Measurements from ENCODE around the gene MS4A1.
"Not testable (repeated sequence)": the region's sequence is repeated elsewhere in the genome, so short reads cannot be mapped to it uniquely, and the experiment has no call there.

Gene MS4A1

DNA sequence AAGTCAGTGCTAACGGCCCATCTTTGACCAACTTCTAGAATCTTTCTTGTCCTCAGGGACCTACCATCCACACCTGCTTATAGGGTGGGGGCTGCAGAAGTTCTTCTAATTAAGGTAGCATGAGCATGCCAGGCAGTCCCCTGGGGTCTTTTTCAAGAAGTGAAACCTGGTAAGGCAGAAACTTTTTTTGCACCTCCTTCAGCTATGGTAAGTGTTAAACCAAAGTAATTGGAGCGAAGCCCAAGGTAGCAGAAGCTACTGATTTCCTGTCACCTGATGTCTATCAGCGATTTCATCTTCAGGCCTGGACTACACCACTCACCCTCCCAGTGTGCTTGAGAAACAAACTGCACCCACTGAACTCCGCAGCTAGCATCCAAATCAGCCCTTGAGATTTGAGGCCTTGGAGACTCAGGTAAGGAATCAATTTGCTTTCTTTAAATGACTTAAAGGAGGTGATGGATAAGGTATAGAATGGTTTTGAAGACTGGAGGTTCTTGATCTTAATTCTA, at the start of gene MS4A1:
MS4A1 (plus strand) TSS at position 317 of the 512 bp plus-strand sequence. CDS start 6,528 bp downstream, outside the sequence.
- DNase-seq = no peak

GRCh38 chr11:60420015-60420414, 35.6 kb upstream of the MS4A1 start:
- DNase-seq = no peak

- no peak for DNase-seq
These were observed 33.0 kb upstream of the MS4A1 start for GRCh38 chr11:60422609-60423008.

DNA sequence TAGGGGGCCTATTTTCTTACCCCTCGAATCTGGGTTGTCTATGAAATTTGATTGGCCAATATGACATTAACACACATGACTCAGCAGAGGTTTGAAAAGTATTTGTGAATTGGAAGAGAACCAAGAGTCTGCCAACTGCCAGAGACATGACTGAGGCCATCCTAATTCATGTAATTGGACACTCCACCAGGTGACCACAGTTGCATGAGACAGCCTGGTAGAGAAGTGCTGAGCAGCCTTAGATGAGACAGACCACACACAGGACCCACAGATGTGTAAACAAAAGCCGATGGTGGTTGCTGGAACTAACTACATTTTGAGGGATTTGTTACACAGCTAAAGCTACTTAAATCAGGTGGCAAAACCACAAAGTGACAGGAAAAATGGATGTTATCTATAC, 27.1 kb upstream of the MS4A1 start:
- DNase-seq = no peak

- no peak for DNase-seq
These were observed 26.4 kb upstream of the MS4A1 start, which contains the start of gene MS4A5 for GRCh38 chr11:60429272-60429671. TSS of gene MS4A5 (plus strand) at chr11:60429572. CDS start at chr11:60429675, 103 bp downstream.

- DNase-seq = no peak
These were observed 24.4 kb upstream of the MS4A1 start for GRCh38 chr11:60431251-60431650.

DNA sequence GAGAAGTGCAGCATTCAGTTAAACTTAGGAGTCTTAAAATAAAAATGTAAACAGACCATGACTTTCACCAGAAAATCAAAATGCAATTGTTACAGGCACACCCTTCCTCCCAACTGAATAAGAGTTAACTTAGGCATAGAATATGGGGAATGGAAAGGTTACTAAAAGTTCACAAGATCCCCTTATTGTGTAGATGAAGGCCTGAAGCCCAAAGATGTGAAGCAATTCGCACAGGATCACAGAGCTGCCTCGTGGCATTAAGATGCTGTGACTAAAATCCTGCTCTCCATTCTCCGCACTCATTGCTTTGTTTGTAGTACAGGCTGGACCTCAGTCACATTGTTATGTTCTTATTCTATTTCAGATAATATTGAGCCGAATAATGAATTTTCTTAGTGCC, 22.2 kb upstream of the MS4A1 start:
- DNase-seq = no peak

GRCh38 chr11:60447070-60447469, 8.6 kb upstream of the MS4A1 start:
- no peak for DNase-seq

GRCh38 chr11:60447846-60448245, 7.8 kb upstream of the MS4A1 start:
- no peak for DNase-seq

GRCh38 chr11:60451185-60451584, 4.5 kb upstream of the MS4A1 start:
- not testable (repeated sequence) for DNase-seq

- DNase-seq = no peak
These were observed 1.4 kb upstream of the MS4A1 start for GRCh38 chr11:60454212-60454611.

DNA sequence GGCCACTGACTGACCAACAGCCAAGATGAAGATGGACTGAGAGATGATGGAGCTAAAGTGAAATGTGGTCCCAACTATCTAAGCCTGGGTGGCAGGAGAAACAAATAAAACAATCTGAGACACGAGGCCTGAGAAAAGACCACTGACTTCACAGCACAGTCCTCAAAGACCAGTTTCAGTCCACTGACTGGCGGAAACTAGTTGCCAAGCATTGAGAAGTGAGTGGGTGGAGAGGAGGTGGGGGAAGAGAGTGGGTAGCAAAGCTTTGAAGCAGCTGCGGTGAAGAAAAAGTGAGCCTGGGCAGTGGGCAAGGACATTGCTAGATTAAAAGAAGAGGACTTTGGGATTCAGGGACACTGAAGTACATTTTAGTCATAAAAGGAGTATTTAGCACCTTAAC, 1.9 kb downstream of the MS4A1 start:
- no peak for DNase-seq

DNA sequence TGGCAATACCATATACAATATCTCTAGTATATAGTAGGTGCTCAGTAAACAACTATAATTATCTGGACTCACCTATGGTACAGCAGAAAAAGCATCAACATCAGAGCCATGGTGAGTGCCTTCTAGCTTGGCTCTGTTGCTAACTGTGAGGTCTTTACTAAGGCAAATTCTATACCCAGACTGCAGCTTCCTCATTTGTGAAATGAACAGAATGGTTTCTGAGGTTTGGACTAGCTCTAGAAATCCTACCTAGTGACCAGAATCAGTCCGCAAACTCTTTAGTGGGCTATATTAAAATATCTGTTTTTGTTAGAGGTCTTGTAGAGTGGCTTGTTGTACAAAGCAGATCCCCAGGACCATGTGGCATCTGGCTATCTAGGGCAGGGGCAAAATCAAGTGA, 3.7 kb downstream of the MS4A1 start:
- DNase-seq = no peak

DNA sequence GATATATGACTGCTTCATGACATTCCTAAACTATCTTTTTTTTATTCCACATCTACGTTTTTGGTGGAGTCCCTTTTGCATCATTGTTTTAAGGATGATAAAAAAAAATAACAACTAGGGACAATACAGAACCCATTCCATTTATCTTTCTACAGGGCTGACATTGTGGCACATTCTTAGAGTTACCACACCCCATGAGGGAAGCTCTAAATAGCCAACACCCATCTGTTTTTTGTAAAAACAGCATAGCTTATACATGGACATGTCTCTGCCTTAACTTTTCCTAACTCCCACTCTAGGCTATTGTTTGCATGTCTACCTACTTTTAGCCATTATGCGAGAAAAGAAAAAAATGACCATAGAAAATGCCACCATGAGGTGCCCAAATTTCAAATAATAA, 13.2 kb downstream of the MS4A1 start:
- no peak for DNase-seq

DNA sequence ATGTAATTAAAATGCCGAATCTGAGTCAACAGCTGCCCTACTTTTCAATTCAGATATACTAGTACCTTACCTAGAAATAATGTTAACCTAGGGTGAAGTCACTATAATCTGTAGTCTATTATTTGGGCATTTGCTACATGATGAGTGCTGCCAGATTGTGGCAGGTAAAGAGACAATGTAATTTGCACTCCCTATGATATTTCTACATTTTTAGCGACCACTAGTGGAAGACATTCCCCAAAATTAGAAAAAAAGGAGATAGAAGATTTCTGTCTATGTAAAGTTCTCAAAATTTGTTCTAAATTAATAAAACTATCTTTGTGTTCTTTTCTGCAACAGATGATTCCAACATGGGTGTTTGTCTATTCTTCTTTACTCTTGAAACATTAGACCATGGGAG, 14.1 kb downstream of the MS4A1 start:
- no peak for DNase-seq

GRCh38 chr11:60477035-60477445, 21.4 kb downstream of the MS4A1 start:
- peak; percentile 24 for DNase-seq

DNA sequence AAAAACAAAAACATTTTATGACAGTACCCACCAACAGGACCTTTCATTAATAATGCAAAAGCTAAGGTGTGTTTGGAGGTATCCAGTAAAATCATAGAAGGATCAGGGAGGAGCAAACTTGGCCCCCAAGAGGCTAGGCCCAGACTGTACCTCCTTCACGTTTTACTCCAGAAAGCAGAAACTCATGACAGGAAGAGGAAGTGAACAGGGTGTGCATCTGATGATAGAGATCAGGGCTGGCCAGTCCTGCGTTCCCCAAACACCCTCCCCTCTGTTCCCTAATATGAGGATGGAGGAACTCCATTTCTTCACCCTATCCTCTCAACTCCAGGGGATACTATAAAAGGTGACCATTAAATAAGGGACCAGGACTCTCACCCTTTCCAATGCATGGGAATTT, 26.7 kb downstream of the MS4A1 start:
- DNase-seq = peak; percentile 43

- peak; percentile 46 for DNase-seq
These were observed 30.3 kb downstream of the MS4A1 start for GRCh38 chr11:60485987-60486386.

DNA sequence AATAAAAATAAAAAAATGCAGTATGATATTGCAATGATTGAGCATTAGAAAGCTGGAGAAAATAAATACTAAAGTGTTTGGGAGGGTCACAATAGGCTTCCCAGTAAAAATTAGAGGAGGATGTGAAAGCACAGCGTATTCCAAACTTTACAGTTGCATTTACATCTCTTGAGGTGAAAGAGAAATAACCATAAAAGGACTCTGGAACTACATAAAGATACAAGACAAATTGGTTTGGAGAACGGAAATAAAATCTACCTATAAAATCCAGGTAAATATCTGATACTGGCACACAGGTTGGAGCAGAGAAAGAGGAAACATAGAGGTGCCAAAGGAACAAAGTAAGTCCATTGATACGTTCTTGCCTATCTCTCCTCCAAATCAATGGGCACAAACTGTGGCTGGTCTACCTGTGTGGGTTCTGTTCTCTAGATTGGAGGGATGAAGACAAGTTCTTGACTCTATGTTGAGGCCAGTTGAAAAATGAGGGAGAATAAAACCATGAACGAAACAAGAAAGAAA, 36.9 kb downstream of the MS4A1 start, which contains the start of gene MS4A12:
MS4A12 (plus strand) TSS at position 291 of the 522 bp plus-strand sequence. CDS start 4,541 bp downstream, outside the sequence.
- DNase-seq = no peak

GRCh38 chr11:60493454-60493853, 37.8 kb downstream of the MS4A1 start:
- DNase-seq = no peak

DNA sequence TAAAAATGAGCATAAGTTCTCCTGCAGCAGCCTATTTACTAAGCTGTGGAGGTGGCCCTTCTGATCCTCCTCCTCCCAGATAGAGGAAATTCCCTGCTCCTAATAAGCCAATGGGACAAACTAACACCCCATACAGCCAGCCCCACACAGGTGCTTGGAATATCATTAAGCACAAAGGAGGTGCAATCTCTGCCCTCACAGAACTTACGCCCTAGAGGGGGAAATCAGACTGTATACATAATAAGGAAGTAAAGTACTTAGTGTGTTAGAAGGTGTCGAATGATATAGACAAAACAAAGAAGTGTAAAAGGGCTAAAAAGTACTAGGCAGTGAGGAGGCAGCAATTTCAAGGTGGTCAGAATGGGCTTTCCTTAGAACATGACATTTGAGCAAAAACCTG, 42.8 kb downstream of the MS4A1 start:
- DNase-seq = no peak

- DNase-seq = no peak
These were observed 43.2 kb downstream of the MS4A1 start for GRCh38 chr11:60498853-60499252.

GRCh38 chr11:60500276-60500910, 44.7 kb downstream of the MS4A1 start:
- no peak for DNase-seq

GRCh38 chr11:60502221-60502775, 46.7 kb downstream of the MS4A1 start:
- DNase-seq = no peak

Measured in KG1 (cell line).